Mesenchymal stem cell (in vitro differentiated cells and primary cell): ENCODE results near the gene VSTM5.

Source experiments
- DNase-seq: peaks from one replicate; pipeline ENCODE4 v3.0.0-alpha.2; 2013
- H2AFZ ChIP-seq: one replicate; pipeline ENCODE4 v1.6.1; 2013; ENCODE audit warnings: low read depth, mild to moderate bottlenecking, control low read depth, inconsistent platforms, low read length, moderate library complexity
- H2AK5ac ChIP-seq: 2 replicates; pipeline ENCODE4 v1.6.1; 2013; ENCODE audit warnings: low read length, moderate library complexity, mild to moderate bottlenecking, inconsistent platforms; ENCODE audit not compliant: severe bottlenecking
- H2BK120ac ChIP-seq: one replicate; pipeline ENCODE4 v1.6.1; 2013; ENCODE audit warnings: low read depth, mild to moderate bottlenecking, inconsistent platforms, low read length, moderate library complexity
- H2BK12ac ChIP-seq, 2 experiments: one replicate each; pipeline ENCODE4 v1.6.1; 2013; ENCODE audit warnings: inconsistent platforms in 2 of 2, low read length in 2 of 2, mild to moderate bottlenecking in 2 of 2, moderate library complexity in 2 of 2, control low read depth in 1 of 2
- H2BK15ac ChIP-seq: one replicate; pipeline ENCODE4 v1.6.1; 2013; ENCODE audit warnings: mild to moderate bottlenecking, low read depth, inconsistent platforms; ENCODE audit not compliant: poor library complexity, severe bottlenecking
- H2BK5ac ChIP-seq: 2 replicates; pipeline ENCODE4 v1.6.1; 2013; ENCODE audit warnings: low read depth, mild to moderate bottlenecking, low read length, control low read depth, inconsistent platforms; ENCODE audit not compliant: poor library complexity, severe bottlenecking
- H3K14ac ChIP-seq, 2 experiments: one replicate each; pipeline ENCODE4 v1.6.1; 2013; ENCODE audit warnings: inconsistent platforms in 2 of 2, low read length in 2 of 2, control low read depth in 1 of 2, mild to moderate bottlenecking in 1 of 2, moderate library complexity in 1 of 2
- H3K18ac ChIP-seq, 2 experiments: one replicate each; pipeline ENCODE4 v1.6.1; 2013; ENCODE audit warnings: inconsistent platforms in 2 of 2, low read length in 2 of 2, control low read depth in 1 of 2, low read depth in 1 of 2, mild to moderate bottlenecking in 1 of 2
- H3K23ac ChIP-seq, 2 experiments: one replicate each; pipeline ENCODE4 v1.6.1; 2013; ENCODE audit warnings: inconsistent platforms in 2 of 2, low read length in 2 of 2, mild to moderate bottlenecking in 2 of 2, moderate library complexity in 2 of 2, control low read depth in 1 of 2
- H3K27ac ChIP-seq: 2 replicates; pipeline ENCODE4 v1.5.1; 2013; ENCODE audit warnings: mild to moderate bottlenecking, moderate library complexity, low read length, control low read depth, inconsistent platforms; ENCODE audit not compliant: poor library complexity, severe bottlenecking
- H3K27me3 ChIP-seq, 2 experiments: 2 replicates each; pipeline versions ENCODE4 v1.6.1 to v1.7.0; 2013; ENCODE audit warnings: low read length in 2 of 2, mild to moderate bottlenecking in 2 of 2, moderate library complexity in 2 of 2, control low read depth in 1 of 2, inconsistent platforms in 1 of 2; ENCODE audit not compliant: control insufficient read depth in 1 of 2, insufficient read depth in 1 of 2
- H3K36me3 ChIP-seq, 2 experiments: 2 replicates each; pipeline versions ENCODE4 v1.6.1 to v1.7.0; 2013; ENCODE audit warnings: low read length in 2 of 2, control low read depth in 1 of 2, inconsistent platforms in 1 of 2, low read depth in 1 of 2, mild to moderate bottlenecking in 1 of 2; ENCODE audit not compliant: insufficient read depth in 2 of 2, control insufficient read depth in 1 of 2
- H3K4ac ChIP-seq, 2 experiments: one replicate each; pipeline ENCODE4 v1.6.1; 2013; ENCODE audit warnings: inconsistent platforms in 2 of 2, low read length in 2 of 2, mild to moderate bottlenecking in 2 of 2, moderate library complexity in 2 of 2, control low read depth in 1 of 2, low read depth in 1 of 2
- H3K4me1 ChIP-seq: 2 replicates; pipeline ENCODE4 v1.6.1; 2013; ENCODE audit warnings: low read depth, low read length, control low read depth; ENCODE audit not compliant: control insufficient read depth, insufficient read depth
- H3K4me2 ChIP-seq: 2 replicates; pipeline ENCODE4 v1.6.1; 2013; ENCODE audit warnings: low read length, mild to moderate bottlenecking, inconsistent platforms; ENCODE audit not compliant: poor library complexity, severe bottlenecking
- H3K4me3 ChIP-seq, 2 experiments: 2 replicates each; pipeline versions ENCODE4 v1.5.1 to v1.7.0; 2013; ENCODE audit warnings: low read length in 2 of 2, mild to moderate bottlenecking in 2 of 2, control low read depth in 1 of 2, low read depth in 1 of 2; ENCODE audit not compliant: insufficient read depth in 1 of 2
- H3K79me1 ChIP-seq: replicated peaks from 2 replicates; pipeline ENCODE4 v1.6.1; 2013; ENCODE audit warnings: mild to moderate bottlenecking, control low read depth, low read length, inconsistent platforms; ENCODE audit not compliant: poor library complexity, severe bottlenecking
- H3K9ac ChIP-seq: 2 replicates; pipeline ENCODE4 v1.7.0; 2013; ENCODE audit warnings: mild to moderate bottlenecking, low read length, moderate library complexity
- H3K9me3 ChIP-seq: 2 replicates; pipeline ENCODE4 v1.7.0; 2013; ENCODE audit warnings: mild to moderate bottlenecking, low read length; ENCODE audit not compliant: control insufficient read depth
- H4K8ac ChIP-seq: one replicate; pipeline ENCODE4 v1.6.1; 2013; ENCODE audit warnings: inconsistent platforms, mild to moderate bottlenecking, low read length, moderate library complexity
- H4K91ac ChIP-seq: one replicate; pipeline ENCODE4 v1.6.1; 2013; ENCODE audit warnings: mild to moderate bottlenecking, low read length, inconsistent platforms
- WGBS: methylation state at CpG from one replicate; pipeline ENCODE4 v1.1.7; 2013; ENCODE audit warnings: mixed read lengths; 5-methylcytosine and 5-hydroxymethylcytosine counted together

Gene VSTM5

GRCh38 chr11:93840180-93840579, 10.2 kb downstream of the VSTM5 start:
- WGBS: 72% methylated on average over 2 of the region's 2 CpGs
- H2BK12ac ChIP-seq: no peak overlapping the region
- no peak overlapping the region for H2BK5ac ChIP-seq
- no peaks in the 10 kb centered on the region for H3K9me3 ChIP-seq
- H3K4me2 ChIP-seq: no peak overlapping the region
- H3K36me3 ChIP-seq: no peaks in the 10 kb centered on the region
- H3K4ac ChIP-seq: no peak overlapping the region
- peaks cover 2% of the 10 kb centered on the region for H3K4me1 ChIP-seq
- H3K18ac ChIP-seq: no peak overlapping the region
- no peak overlapping the region for H2BK15ac ChIP-seq
- no peak overlapping the region for H2AK5ac ChIP-seq
- H3K79me1 ChIP-seq: no peaks in the 10 kb centered on the region
- H2AFZ ChIP-seq: no peak overlapping the region
- no peak overlapping the region for H3K14ac ChIP-seq
- no peak overlapping the region for H4K91ac ChIP-seq
- no peak overlapping the region for H3K9ac ChIP-seq
- H2BK120ac ChIP-seq: no peak overlapping the region
- DNase-seq: no peak
- no peaks in the 10 kb centered on the region for H3K27me3 ChIP-seq
- H3K4me3 ChIP-seq: no peak overlapping the region
- no peak overlapping the region for H4K8ac ChIP-seq
- no peak overlapping the region for H3K27ac ChIP-seq
- H3K23ac ChIP-seq: no peak overlapping the region

GRCh38 chr11:93838967-93839366, 11.5 kb downstream of the VSTM5 start:
- H3K14ac ChIP-seq: no peak overlapping the region
- no peaks in the 10 kb centered on the region for H3K9me3 ChIP-seq
- H3K4me1 ChIP-seq: peaks cover 2% of the 10 kb centered on the region
- no peak overlapping the region for H2BK12ac ChIP-seq
- no peak overlapping the region for H3K27ac ChIP-seq
- H2AFZ ChIP-seq: no peak overlapping the region
- 94% methylated on average over 8 of the region's 8 CpGs for WGBS
- no peak overlapping the region for H3K23ac ChIP-seq
- H2BK15ac ChIP-seq: no peak overlapping the region
- no peak overlapping the region for H2BK5ac ChIP-seq
- no peak overlapping the region for H3K9ac ChIP-seq
- no peaks in the 10 kb centered on the region for H3K27me3 ChIP-seq
- no peak overlapping the region for H3K4me3 ChIP-seq
- no peak overlapping the region for H2BK120ac ChIP-seq
- no peak overlapping the region for H3K4me2 ChIP-seq
- H3K36me3 ChIP-seq: no peaks in the 10 kb centered on the region
- no peak for DNase-seq
- H4K91ac ChIP-seq: no peak overlapping the region
- no peak overlapping the region for H2AK5ac ChIP-seq
- no peak overlapping the region for H3K18ac ChIP-seq
- H3K79me1 ChIP-seq: no peaks in the 10 kb centered on the region
- H3K4ac ChIP-seq: no peak overlapping the region
- no peak overlapping the region for H4K8ac ChIP-seq

GRCh38 chr11:93832780-93833179, 17.6 kb downstream of the VSTM5 start:
- no peak overlapping the region for H2AFZ ChIP-seq
- no peak overlapping the region for H3K18ac ChIP-seq
- H3K27me3 ChIP-seq: no peaks in the 10 kb centered on the region
- no peak for DNase-seq
- no peak overlapping the region for H3K4me2 ChIP-seq
- no peak overlapping the region for H2BK5ac ChIP-seq
- no peak overlapping the region for H3K23ac ChIP-seq
- WGBS: 100% methylated on average over 1 of the region's 1 CpG
- H3K36me3 ChIP-seq: no peaks in the 10 kb centered on the region
- no peak overlapping the region for H4K91ac ChIP-seq
- H3K9ac ChIP-seq: no peak overlapping the region
- H3K27ac ChIP-seq: no peak overlapping the region
- H3K79me1 ChIP-seq: no peaks in the 10 kb centered on the region
- no peak overlapping the region for H4K8ac ChIP-seq
- no peak overlapping the region for H3K4ac ChIP-seq
- H3K14ac ChIP-seq: no peak overlapping the region
- H3K4me1 ChIP-seq: no peaks in the 10 kb centered on the region
- H3K4me3 ChIP-seq: no peak overlapping the region
- H2BK15ac ChIP-seq: no peak overlapping the region
- no peak overlapping the region for H2AK5ac ChIP-seq
- no peaks in the 10 kb centered on the region for H3K9me3 ChIP-seq
- no peak overlapping the region for H2BK12ac ChIP-seq
- H2BK120ac ChIP-seq: no peak overlapping the region

- H3K36me3 ChIP-seq: no peaks in the 10 kb centered on the region
- WGBS: 78% methylated on average over 2 of the region's 3 CpGs
- no peak overlapping the region for H4K91ac ChIP-seq
- peaks cover 1% of the 10 kb centered on the region for H3K4me1 ChIP-seq
- H3K4ac ChIP-seq: no peak overlapping the region
- no peak overlapping the region for H3K27ac ChIP-seq
- no peak overlapping the region for H4K8ac ChIP-seq
- H2BK12ac ChIP-seq: no peak overlapping the region
- DNase-seq: no peak
- H2AFZ ChIP-seq: no peak overlapping the region
- no peak overlapping the region for H3K23ac ChIP-seq
- no peak overlapping the region for H3K4me2 ChIP-seq
- H2BK15ac ChIP-seq: no peak overlapping the region
- H2AK5ac ChIP-seq: no peak overlapping the region
- peak overlapping the region in 1 of 2 experiments; percentile 63 for H3K14ac ChIP-seq
- H2BK120ac ChIP-seq: no peak overlapping the region
- H3K18ac ChIP-seq: no peak overlapping the region
- no peak overlapping the region for H2BK5ac ChIP-seq
- no peak overlapping the region for H3K9ac ChIP-seq
- H3K79me1 ChIP-seq: no peaks in the 10 kb centered on the region
- H3K27me3 ChIP-seq: no peaks in the 10 kb centered on the region
- no peak overlapping the region for H3K4me3 ChIP-seq
- H3K9me3 ChIP-seq: no peaks in the 10 kb centered on the region
Measured at GRCh38 chr11:93831343-93832127, 18.9 kb downstream of the VSTM5 start.
